NCI-H1694 treated with DMSO at 0.1 percent for 48 hours (cell line): ENCODE data around the gene BAHD1.

Experiments
- DNase-seq: peaks from one replicate; lab custom pipeline; 2025; lab: John Stamatoyannopoulos, UW

BAHD1 gene

DNA sequence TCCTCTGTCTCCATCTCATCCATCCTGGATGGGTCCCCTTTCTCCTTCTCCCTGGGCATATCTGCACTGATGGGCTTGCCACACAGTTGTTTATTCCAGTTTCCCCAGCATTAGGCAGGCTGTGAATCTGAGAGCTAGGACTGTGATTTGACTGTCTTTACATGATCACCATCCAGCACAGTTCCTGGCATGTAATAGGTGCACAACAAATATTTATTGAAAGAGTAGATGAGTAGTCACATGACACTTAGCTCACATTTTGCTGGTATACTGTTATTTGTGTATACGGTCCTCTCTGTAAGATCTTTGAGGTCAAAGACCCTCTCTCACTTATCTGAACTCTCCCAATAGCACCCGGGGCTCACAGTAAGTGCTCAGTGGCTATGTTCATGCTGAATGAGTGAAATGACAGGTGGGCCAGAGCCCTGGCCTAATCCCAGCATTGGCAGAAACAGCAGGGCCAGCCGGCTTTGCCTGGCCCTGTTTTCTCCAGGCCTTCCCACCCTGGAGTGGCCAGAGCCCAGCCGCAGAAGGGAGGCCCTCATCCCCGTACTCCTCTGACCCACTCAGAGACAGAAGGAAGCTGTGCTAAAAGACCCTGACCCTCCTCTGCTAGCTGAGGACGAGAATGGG lies 16.2 kb upstream of the BAHD1 start:
- DNase-seq, result no peak

DNA sequence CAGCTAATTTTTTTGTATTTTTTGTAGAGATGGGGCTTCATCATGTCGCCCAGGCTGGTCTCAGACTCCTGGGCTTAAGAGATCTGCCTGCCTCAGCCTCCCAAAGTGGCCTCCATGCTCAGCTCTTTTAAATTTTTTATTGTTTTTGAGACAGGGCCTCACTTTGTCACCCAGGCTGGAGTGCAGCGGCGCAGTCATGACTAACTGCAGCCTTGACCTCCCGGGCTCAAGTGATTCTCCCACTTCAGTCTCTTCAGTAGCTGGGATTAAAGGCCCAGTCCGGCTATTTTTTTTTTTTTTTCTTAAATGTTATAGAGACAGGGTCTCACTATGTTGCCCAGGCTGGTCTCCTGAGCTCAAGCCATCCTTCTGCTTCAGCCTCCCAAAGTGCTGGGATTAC lies 15.1 kb upstream of the BAHD1 start:
- no peak for DNase-seq

DNA sequence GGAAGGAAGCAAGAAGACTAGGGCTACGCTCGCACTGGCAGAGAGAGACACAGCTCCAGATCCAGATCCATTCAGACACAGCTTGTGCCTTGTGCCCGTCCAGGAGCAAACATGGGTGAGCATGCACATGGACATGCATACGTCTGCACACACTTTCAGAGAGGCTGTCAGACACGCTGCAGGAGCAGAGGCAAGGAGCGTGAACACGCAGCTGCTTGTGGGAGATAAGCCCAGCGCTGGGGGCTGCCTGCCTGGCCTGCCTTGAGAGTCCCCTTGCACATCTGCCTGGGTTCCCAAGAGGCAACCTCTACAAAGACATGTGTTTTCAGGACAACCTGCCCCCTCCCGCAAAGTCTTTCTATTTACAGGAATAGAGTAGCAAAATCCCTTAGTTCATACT lies 13.6 kb upstream of the BAHD1 start:
- no peak for DNase-seq

DNA sequence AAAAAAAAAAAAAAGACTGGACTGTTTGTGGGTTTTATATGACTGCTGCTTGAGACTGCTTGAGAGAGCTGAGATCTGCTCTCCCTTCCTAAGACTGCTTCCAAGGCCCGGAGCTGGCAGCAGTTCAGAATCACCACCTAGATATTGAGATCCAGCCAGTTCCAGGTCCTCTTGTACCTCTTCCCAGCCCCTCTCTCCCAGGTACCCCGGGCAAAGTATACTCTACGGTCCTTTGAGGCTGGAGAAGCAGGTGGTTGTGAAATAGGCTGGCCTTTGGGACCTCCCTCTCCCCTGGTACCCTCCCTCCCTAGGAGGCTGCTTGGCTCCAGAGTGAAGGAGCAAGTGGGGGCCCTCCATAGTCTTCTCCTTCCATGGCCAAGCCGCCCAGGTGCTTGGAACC lies 12.6 kb upstream of the BAHD1 start:
- no peak for DNase-seq

DNA sequence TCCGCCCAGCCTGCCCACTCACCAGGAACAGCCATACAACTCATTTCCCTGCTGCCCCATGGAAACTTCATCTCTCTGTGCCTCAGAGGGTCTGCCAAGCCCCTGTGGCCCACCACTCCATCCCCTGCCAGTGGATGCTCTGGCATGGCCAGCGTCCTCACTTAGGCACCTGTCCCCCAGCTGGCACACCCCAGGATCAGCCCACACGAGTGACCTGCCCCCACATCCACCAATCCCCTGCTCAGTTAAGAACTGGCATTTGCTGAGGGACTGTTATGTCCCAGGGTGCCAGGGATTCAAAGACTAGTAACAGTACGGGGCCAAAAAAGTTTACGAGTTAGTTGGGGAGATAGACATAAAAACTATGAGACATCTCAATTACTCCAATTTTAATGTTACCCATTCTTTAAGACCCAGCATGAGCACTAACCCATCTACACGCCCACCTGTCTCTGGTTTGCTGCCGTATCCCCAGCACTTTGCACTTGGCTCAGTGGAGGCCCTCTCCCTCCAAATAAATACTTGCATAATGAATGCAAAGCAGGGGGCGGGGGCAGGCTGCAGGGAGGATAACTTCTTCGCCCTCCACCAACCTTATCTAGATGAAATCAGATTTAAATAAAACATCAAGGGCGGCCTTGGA lies 11.6 kb upstream of the BAHD1 start:
- no peak for DNase-seq

DNA sequence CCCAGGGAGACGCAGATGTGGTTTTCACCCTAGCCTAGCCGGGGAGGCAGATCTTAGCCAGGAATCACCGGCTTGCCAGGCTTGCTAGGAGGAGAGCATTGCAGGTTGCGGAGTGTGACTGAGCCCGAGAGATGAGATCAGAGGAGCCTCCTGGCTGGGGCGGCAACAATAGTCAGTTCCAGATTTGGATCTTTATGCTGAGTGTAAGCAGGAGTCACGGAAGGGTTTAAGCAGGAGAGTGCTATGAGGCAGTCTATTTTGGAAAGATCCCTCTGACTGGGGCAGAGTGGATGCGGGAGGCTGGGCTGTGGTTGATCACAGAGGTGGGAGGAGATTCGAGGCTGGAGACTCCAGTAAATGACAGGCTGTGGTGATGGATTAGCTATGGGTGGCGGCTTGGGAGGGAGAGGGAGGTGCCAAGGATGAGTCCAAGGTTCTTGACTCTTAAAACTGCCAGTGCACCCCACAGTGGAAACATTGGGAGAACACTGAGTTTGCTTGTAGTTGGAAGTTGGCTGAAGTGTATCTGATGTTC lies 10.4 kb upstream of the BAHD1 start:
- no peak for DNase-seq

DNA sequence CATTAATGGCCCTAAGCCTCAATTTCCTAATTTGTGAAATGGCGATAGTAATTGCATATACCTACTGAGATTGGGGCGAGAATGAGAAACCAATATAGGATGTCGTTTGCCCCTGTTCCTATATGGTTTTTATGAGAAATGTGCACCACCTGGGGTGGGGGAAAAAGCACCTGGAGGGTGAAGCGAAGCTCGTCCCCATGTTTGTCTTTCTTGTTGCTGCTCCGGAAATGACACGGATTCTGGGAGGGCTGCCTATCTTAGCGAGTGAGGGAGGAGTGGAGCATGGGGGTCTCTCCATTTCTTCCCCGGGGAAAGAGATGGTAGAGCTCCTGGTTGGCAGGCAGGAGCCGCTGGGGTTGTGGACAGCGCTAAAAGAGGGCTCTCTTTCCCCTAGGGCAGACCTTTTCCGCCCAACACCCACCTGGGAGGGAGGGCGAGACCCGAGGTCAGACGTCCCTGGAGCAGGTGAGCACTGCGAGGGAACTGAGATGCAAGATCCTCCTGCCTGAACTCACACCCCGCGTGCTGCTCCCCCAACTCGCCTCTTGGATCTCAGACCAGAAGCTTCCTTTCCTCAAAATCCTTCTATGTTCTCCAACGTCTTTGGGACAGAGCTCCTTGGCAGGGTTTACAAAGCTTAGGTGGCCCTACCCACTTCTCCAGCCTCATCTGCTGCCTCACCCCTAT lies 5.6 kb upstream of the BAHD1 start:
- no peak for DNase-seq

DNA sequence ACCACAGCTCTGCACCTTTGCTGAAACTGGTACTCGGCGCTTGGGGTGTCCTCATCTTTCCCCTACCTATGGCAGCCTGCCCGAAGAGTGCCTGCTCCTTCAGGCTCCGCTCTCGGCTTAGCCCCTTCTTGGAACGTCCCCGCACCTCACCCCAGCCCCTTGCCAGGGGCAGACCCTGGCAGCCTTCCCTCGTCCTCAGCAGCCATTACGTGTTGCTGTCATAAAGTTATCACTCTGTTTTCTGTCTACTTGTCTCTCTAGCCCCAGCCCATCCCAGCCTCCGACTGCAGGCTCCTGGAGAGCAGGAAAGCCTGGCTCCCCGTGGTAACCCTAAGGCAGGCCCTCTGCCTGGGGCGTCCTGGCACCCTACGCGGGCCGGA lies 5.1 kb upstream of the BAHD1 start:
- DNase-seq, result no peak

DNA sequence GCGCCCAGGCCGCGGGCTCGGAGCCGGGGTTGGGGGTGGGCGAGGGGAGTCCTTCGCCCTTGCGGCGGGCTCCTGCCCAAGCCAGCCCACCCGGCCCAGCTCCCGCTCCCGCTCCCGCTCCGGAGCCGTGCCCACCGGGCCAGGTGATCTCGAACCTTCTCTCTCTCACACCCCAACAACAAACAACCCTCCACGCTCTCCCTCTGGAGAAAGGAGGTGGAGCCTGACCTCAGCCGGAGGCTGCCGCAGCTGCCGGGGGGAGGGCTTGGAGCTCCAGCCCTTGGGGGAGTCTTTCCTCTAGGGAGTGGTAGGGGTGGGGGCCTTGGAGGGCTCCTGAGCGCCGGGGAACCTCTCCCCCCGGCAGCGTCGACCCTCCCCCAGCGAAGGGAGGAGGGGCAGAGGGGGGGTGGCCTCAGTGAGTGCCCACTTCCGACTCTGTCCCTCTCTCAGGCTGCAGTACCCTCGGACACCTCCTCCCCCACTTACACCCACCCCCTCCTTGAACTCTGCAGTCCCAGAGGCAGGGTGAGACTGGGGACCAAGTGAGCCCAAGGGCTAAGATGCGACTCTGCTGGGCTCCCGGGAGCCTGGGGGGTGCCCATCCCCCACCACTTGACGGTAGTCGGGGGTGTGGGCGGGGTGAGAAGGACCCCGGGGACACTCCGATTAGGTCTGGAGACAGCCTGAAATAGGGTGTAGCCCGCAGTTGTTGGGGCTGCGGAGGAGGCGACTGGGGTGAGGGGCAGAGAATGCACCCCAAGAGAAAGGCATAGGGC lies 4.4 kb upstream of the BAHD1 start:
- no peak for DNase-seq

DNA sequence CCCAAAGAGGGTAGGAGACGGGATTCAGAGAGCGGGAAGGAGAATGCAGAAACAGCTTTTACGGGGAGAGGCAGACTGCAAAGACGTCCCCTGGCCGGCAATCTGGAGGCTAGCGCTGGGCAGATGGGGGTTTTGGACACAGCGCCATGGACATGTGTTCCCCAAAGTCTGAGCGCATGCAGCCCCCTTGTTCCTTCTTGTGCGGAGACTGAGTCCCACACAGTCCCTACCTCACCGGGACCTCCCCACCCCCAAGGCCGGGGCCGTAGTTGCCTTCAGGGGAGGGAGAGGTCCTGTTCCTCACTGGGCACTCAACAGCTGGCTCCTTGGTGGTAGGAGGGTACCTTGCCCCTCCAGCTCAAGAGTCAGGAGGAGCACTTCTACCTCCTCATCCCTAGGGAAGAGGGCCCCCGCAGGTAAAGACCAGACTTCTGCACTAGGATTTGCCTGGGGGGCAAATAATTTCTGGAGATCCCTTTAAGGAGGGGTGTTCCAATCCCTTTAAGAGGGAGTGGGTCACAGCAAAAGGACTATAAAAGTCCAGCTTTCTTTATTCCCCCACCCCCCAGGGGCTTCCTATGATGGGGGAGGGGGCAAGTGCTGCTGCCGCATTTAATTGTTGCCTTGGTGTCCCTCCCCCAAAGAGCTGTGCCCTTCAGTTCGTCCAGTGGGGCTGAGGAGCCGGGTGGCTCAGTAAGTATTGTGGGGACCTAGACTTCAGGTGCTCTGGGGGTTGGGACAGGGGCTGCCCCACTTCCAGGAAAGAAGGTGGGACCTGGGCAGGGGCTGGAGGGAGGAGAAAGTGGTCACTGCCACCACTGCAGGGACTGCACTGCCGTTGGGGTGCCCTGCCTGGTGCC lies 3.6 kb upstream of the BAHD1 start:
- DNase-seq, result no peak

DNA sequence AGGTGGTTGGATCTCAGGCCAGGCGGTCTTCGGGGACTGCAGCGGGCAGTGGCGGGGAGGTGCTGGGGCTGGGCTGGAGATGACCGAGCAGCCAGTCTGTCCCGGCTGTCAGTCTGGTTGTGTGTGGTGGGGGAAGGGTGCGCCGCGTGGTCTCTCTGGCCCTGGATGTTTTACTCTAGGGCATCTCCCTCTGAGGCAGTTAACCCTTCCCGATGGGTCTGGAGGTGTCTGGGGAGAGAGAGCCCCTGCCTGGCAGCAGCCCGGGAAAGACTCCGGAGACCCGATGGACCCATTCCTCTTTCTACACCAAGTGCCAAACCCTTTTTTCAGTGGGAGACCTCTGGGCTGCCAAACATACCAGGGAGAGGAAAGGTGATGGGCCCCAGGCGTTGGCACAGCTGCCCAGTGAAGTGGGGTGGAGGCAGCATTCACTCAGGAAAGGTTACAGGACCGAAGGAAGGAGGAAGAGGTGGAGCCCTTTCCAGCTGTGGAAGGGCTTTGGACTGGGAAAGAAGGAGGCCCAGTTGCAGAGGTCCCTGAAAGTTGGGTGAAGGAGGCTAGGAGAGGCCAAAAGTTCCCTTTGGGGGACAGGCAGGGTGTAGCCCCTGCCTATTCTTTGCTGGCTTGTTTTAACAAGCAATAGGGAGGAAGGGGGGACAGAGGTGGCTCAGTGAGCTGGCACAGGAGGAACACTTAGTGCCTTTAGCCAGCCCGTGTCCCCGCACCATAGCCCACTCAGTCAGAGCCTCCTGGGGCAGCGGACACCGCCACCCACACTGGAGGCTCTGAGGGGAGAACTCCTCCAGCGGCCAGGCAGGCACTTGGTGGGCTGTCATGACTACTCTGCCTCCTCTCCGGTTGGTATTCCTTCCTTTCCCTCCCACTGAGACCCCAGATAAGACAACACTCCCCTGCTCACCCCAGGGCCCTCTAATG lies 2.7 kb upstream of the BAHD1 start:
- no peak for DNase-seq

DNA sequence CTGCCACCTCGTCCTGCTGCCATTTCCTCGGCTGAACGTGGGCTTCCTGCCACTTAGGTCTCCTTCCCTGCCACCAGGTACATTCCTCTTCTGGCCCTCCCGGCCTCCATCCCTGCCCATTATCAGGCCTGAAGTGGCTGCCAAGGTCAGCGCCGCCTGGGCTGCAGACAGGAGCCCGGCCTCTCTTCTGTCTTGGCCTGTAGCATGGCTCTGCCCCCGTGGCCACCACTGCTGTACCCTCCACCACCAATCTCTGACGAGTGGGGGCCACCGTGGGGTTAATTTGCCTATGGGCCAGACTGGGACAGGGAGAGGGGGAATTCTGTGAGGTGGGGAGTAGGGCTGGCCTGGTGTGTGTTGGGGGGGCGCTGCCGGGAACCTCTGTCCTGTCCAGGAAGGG lies 2.0 kb upstream of the BAHD1 start:
- no peak for DNase-seq

DNA sequence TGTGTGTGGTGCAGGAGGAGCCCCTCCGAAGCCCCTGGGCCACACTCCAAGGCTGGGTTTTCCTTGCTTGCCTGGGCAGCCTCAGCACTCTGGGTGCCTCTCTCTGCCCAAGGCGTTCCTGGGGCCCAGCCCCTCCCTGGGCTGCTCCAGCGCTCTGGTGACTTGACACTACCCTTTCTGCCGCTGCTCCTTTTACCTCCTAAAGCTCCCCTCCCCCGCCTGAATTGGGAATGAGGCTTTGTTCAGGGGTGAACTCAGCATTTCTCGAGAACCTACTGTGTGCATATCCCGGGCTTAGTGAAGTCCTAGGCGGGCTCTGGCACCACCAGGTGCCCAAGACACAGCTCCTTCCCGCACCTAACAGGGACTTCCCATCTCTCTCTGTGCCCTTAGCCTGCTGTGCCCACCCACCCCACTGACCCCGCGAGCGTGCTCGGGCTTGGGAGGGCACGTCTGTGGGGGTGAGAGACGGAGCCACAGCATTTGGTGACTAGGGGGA lies 1.2 kb upstream of the BAHD1 start:
- DNase-seq, result no peak

DNA sequence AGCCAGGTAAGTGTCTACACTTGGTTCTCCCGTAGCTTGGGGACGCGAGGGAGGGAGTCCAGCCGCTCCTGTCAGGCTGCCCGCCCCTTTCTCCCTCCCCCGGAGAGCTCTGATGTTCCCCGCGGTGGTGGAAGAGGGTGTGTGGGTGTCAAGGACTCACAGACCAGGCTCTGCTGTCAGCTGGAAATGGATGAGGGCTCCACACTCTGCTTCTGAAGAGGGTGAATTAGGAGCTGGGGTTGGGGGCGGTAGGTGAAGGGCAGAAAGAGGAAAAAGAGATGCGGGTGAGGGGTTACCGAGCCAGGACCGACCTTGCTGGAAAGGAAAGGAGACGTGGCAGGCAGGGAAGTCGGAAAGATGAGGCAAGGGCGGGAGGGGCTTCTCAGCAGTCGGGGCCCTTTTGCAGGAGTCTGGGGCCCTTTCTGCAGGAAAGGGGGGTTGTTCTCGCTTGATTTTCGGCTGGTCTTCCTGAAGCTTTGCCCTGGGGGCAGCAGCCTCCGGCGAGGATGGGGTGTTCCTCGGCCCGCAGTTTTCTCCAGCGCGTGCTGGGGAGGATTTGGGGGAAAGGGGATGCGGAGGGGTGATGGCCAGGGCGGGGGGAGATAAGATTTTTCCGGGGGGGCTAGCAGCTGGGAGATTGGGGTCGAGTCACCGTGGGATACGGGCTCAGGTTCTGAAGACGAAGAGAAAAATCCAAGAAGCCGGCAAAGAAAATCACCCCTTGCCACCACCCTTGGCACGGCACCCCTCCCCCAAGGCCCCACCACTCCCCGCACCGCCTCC lies 602 bp upstream of the BAHD1 start:
- no peak for DNase-seq

DNA sequence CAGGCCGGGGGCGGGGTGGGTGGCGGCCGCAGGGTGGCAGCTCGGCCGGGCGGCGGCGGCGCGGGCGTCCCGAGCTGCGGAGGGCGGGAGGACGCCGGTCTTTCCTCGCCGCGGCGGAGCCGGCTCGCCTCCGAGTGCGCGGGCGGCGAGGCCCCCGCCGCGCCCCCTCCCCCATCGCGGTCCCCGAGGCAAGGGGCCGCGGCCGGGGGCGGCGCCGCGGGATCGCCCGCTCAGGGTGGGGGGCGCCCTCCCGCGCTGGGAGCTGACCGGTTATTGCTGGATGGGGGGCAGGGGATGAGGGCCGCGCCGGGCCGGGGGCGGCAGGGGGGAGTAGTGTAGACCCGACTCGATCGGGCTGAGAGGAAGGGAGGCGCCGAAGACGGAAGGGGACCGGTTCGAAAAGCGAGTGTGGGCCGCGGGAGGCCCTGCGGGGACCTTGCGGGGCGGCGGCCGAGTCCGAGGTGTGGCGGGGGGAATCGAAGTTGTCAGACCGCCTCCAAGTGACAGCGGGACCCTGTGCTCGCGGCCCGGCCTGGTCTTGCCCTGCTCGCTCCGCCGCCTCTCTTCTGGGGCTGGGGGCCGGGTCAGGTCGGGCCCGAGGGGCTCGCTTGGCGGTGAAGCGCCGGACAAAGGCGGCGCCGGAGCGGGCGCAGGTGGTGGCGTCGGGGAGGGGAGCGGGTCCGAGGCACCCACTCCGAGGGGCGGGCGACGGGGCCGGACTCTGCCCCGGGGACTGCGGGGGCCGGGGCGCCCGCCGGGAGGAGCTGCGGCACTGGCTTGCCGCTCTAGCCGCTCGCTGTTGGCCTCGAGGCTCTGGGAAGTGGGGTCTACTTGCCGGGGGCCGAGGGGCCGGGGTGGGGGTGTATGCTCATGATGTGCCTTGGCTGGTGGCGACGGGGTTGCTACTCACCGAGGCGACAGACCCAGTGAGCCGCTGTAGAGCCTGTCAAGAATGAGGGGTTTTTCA lies 1.1 kb downstream of the BAHD1 start:
- no peak for DNase-seq

DNA sequence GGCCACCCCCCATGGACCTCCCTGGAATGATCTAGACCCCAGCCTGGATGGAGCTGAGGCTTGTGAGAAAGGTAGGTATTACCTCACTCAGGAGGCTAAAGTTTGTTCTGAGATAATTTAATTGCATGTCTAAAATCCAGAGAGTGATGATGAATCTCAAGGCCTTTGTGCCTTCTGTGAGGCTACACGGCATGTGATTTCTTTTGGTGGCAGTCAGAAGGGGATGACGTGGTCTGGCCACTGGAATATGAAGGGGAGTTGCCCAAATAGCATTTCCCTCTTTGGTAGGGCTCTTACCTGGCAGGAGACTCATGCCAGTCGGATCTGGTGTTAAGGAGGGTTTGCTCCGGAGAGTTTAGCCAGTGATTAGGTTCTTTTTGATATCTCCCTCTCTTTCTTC lies 2.5 kb downstream of the BAHD1 start:
- DNase-seq, result no peak

DNA sequence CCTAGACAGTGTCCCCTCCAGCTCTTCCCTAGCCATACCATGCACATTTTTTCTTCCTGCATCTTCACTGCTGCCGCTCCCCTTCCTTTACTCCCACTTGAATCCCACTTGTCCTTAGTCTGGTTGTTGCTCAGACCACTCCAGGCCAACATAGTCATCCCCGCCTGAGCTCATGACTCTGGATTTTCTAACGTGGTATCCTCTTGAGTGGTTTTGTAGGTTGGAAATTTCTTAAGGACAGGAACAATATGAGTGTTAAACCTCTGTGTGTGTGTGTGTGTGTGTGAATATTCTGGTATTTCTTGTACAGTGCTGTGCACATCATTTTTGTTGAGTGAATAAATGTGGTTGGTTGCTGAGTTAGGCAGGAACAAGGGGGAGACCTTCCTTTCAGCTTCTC lies 3.1 kb downstream of the BAHD1 start:
- no peak for DNase-seq

DNA sequence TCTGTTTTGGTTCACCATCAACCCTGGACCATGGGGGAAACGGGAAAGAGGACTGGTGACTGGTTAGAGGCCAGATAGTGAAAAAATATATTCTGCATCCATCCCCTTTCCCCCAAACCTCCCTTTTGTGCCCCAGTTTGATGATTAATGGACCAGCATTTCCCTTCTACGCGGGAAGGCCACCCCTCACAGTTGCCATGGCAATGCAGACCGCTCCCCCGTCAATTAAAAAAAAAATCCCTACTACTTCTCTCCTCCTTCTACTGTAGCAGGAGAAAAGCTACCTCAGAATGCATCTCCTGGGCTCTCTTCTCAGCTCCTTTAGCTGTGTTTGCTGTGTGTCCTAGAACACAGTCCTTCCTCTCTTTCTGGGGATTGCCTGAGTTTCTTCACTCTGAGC lies 4.0 kb downstream of the BAHD1 start:
- no peak for DNase-seq
